Activated CD8-positive, alpha-beta memory T cell treated with anti-CD3 and anti-CD28 coated beads, Interleukin-2, amount 50 U/mL, for 48 hours (primary cell): ENCODE measurements around the gene ADRA2A.

Experiments
- DNase-seq: peaks from one replicate; pipeline ENCODE4 v3.0.0-alpha.2; 2020

The ADRA2A gene

DNA sequence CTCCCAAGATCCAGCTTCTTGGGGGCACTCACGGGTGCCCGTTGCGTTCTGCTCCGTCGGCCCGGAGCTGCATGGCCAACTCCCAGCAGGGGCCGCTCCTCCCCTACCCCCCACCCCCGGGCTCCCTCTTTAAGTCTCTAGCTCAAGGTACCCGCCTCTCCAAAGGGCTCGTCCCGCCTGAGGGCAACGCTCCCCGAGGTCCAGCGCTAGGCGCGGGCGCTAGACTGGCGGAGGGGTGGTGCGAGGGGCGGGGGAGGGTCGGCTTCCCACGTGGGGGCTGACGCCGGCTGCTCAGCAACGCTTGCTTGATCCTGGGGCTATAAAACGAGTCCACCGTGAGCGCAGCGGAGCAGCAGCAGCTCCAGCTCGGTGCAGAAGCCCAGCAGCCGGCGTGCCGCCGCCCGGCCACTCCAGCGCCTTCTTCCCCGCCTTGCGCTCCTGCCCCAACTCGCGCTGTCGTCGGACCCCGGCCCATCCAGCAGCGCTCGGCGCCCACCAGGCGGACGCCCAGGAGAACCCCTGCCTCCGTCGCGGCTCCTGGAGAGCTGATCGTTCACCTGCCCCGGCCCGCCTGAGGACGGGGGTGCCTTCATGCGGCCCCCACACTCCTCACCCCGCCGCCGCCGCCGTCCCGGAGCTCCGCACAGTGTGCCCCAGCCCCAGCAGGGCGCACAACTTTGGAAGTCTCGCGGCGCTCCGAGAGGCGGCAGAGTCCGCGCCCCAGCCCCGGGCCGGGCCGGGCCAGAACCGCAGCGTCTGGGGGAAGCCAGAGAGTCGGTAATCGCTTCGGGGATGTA, at the start of gene ADRA2A:
Gene ADRA2A (plus strand): TSS at position 348 of the 797 bp plus-strand sequence. CDS start 968 bp downstream, outside the sequence.
- peak; percentile 63 for DNase-seq

DNA sequence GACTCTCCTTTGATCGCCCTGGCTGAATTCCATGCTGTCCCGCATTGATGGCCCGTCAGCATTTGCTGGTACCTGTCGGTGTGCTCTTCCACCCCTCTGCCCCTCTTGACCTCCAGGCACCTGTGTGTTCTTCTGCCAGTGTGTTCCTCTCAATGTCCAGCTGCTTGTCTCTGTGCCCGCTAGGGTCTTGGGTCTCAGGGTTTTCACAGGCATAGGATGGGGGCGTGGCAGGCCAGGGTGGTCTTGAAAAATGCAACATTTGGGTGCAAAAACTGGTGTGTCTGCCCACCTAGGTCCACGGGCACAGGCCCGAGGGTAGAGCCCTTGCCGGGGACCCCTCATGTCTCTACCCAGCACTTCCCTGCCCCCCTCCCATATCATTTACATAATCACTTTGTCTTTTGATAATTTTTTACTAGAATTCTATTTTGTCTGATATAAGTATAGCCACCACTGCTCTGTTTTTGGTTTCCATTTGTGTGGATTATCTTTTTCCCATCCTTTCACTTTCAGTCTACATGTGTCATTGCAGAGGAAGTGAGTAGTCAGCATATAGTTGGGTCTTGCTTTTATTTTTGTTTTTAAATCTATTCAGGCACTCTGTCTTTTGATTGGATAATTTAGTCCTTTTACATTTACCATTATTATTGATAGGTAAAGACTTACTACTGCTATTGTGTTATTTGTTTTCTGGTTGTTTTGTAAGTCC, 46.6 kb upstream of the ADRA2A start:
- DNase-seq, result no peak

DNA sequence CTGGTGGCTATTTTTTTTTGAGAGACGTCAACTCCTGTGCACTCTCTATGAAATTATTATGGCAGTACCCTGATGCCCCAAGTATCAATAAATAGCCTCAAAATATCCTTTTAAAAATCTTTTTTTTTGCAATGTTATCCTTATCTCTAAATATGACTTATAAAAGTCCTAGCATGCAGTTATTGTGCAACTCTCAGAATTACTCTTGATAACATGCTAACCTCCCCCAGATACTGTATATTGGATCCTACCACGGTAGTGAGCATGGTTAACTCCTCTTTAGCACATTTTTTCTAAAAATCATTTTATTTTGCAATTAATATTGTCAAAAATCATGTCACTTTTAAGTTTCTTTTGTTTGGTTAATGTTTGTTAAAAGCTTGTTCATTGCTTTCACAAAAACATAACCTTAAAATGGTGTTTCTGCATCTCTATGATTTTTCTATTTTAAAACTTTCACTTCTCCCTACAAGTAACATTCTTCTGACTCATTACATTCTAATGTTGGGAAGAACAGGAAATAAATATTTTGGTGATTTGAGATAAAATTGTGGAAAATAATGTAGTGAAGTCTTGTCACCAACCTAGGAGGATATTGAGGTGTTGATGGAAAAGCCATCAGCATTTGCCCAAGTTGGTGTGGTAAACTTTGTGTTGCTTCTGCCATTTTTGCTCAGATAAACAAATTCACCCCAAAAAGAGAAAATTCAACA, 42.1 kb upstream of the ADRA2A start:
- no peak for DNase-seq

DNA sequence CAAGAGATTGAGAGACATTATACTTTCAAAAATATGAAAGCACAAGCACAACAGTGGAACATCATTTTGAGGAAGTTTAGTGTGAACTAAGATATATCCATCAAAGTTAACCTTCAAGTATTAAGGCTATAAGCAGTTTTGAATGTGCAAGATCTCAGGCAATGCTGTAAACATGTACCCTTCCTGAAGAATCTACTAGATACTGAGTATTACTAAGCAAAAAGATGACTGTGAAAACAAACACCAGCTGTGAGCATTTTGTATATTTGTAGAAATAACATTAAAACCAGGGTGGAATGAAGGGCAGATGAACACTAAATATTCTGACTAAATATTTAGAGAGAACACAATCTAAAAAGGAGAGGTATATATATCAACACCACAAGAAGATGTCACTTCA, 41.3 kb upstream of the ADRA2A start:
- no peak for DNase-seq

DNA sequence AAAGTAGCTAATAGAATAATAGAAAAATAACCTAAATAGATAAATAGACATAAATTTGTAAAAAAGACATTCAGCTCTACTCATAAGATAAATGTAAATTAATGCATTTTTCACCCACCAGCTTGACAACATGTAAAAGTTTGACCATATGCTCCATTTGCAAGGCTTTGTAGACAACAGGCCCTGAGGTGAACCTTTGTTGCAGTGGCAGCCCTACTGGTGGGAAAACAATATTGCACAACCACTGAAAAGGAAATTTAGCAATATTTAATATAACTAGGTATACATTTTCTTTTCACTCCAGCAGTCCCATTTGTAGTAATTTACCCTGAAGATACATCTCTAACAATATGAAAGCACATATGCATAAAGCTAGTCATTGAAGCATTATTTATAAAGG, 39.0 kb upstream of the ADRA2A start:
- no peak for DNase-seq

DNA sequence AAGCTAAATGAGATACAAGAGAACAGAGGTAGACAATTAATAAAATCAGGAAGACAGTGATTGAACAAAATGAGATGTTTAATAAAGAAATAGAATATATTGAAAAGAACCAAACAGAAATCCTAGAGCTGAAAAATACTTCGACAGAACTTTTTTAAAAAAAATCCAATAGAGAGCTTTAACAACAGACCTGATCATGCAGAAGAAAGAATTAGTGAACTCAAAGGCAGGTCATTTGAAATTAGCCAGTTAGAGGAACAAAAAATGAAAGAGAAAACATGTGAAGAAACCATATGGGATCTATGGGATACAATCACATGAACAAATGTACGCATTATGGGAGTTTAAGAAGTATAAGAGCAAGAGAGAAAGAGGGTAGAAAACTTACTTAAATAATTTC, 37.3 kb upstream of the ADRA2A start:
- no peak for DNase-seq

DNA sequence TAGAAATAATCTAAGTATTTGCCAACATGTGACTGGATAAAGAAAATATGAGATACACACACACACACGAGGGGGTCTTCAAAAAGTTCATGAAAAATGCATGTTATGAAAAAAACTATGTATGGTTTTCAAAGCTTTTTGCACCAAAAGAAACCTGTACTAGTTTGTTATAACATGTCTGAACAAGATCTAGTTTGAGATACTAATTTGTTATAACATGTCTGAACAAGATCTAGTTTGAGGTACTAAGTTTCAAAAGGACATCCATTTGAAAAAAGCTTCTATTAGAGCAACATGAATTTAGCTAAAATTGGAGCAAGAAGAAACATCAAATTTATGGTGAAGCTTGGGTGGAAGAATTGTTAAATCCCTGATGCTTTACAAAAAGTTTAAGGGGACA, 19.8 kb upstream of the ADRA2A start:
- DNase-seq, result no peak

DNA sequence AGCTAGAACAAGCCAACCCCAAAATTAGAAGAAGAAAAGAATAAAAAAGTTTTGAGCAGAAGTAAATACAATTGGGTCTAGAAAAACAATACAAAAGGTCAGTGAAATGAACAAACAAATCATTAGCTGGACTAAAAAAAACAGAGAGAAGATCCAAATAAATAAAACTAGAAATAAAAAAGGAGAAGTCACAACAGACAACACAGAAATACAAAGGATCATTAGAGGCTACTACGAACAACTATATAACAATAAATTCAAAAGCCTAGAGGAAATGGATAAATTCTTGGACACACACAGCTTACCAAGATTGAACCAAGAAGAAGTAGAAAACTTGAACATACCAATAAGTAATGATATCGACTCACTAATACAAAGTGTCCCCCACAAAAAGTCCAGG, 13.4 kb upstream of the ADRA2A start:
- no peak for DNase-seq

DNA sequence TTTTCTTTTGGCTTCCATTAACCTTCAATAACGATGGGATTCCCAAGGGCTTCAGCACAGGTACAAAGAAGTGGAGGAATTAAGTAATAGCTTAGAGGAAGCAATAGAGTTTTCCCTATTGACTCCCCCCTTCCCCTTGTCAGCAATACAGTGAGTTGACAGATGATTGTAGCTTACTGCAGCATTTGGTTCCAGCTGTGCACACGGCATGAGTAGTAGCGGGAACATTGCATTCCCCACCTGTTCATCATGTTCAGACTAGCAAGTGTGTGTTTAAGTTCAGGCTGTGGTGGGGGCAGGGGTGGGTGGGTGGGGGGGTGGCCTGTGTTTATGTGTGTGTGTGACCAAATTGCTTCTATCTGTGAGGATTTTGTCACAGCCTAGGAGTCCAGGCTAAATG, 4.6 kb upstream of the ADRA2A start:
- DNase-seq, result no peak

DNA sequence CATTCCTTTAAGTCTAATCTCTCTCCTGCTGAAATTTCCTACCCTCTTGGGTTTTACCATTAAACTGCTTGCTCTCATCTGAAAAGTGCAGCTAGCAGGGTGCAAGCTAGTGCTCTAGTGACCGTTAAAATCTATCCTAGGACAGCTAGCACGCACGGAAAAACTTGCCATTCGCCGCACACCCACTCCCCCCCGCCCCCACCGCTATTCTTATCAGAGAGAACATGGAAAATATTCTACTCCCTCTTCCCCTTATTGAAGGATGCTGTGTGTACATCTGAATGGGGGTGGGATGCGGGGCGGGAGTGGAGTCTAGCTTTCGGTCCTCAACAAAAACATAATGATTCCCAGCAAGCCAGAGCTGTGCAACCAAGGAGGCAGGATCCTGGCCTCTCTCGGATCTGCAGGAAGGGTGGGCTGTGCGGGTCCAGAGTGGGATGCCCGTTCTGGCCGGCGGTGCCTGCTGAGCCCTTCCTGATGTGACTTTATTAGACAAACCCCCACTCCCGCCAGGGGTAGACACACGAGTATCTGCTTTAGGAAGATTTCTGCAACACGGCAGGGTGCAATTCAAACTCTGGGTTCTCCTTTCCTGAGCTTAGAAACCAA, 1.1 kb upstream of the ADRA2A start:
- no peak for DNase-seq

DNA sequence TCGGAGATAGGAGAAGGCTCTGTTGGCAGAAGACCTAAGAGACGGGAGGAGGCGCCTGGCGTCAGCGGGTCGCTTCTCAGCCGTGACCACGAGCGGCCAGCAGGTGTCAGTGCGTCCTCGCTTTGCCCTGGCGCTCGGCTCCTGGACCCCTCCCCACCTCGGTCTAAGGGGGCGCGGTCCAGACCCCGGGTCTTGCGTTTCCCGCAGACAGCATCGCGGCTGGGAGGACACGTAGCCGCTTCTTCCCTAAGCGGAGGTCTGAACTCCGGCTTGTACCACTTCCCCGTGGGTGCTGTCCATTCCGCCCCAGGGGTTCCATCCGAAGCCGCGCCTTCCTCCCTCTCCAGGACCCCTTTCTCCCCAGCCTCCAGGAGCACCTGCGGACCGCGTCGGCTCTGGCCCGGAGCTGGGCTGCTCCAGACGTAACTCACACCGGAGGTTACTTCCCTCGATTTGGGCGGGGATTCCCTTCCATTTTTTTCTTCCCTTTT, 593 bp upstream of the ADRA2A start:
- DNase-seq, result peak; percentile 83

DNA sequence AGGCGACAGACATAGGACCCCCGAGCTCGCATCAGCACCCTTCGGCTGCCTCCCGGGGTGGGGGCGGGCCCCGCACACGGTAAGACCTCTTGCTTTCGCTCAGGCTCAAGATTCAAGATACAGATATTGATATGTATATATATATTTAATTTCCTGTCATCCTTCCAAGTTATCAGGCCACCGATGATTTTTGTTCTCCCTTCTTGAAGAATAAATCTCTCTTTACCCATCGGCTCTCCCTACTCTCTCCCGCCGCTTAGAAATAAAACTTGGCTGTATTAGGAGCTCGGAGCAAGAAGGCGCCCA, 603 bp downstream of the ADRA2A start:
- DNase-seq, result no peak

DNA sequence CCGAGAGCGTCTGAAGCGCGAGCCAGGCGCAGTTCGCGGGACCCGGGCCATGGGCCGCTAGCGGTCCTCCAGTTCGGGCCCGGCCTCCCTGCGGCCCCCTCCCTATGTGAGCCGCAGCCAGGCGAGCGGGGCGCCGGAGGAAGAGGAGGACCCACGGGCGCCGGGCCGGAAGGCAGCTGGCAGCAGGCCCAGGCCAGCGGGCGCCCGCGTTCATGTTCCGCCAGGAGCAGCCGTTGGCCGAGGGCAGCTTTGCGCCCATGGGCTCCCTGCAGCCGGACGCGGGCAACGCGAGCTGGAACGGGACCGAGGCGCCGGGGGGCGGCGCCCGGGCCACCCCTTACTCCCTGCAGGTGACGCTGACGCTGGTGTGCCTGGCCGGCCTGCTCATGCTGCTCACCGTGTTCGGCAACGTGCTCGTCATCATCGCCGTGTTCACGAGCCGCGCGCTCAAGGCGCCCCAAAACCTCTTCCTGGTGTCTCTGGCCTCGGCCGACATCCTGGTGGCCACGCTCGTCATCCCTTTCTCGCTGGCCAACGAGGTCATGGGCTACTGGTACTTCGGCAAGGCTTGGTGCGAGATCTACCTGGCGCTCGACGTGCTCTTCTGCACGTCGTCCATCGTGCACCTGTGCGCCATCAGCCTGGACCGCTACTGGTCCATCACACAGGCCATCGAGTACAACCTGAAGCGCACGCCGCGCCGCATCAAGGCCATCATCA, 1.1 kb downstream of the ADRA2A start:
- peak; percentile 59 for DNase-seq

DNA sequence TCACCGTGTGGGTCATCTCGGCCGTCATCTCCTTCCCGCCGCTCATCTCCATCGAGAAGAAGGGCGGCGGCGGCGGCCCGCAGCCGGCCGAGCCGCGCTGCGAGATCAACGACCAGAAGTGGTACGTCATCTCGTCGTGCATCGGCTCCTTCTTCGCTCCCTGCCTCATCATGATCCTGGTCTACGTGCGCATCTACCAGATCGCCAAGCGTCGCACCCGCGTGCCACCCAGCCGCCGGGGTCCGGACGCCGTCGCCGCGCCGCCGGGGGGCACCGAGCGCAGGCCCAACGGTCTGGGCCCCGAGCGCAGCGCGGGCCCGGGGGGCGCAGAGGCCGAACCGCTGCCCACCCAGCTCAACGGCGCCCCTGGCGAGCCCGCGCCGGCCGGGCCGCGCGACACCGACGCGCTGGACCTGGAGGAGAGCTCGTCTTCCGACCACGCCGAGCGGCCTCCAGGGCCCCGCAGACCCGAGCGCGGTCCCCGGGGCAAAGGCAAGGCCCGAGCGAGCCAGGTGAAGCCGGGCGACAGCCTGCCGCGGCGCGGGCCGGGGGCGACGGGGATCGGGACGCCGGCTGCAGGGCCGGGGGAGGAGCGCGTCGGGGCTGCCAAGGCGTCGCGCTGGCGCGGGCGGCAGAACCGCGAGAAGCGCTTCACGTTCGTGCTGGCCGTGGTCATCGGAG, 1.8 kb downstream of the ADRA2A start:
- DNase-seq, result no peak

DNA sequence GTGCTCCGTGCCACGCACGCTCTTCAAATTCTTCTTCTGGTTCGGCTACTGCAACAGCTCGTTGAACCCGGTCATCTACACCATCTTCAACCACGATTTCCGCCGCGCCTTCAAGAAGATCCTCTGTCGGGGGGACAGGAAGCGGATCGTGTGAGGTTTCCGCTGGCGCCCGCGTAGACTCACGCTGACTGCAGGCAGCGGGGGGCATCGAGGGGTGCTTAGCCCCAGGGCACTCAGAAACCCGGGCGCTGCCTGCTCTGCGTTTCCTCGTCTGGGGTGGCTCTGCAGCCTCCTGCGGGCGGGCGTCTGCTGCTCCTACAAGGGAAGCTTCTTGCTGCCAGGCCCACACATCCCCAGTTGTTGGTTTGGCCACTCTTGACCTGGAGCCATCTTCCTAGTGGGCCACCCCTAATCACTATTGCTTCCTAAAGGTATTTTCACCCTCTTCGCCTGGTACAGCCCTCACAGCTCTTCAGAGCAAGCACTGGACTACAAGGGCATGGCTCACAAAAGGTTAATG, 2.5 kb downstream of the ADRA2A start:
- DNase-seq, result no peak

DNA sequence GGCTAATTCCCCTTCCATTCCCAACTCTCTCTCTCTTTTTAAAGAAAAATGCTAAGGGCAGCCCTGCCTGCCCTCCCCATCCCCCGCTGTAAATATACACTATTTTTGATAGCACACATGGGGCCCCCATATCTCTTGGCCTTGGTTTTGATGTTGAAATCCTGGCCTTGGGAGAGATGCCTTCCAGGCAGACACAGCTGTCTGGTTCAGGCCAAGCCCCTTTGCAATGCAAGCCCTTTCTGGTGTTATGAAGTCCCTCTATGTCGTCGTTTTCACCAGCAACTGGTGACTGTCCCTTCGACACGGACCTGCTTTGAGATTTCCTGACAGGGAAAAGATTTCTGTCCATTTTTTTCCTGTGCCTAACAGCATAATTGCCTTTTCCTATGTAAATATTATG, 3.0 kb downstream of the ADRA2A start:
- no peak for DNase-seq

DNA sequence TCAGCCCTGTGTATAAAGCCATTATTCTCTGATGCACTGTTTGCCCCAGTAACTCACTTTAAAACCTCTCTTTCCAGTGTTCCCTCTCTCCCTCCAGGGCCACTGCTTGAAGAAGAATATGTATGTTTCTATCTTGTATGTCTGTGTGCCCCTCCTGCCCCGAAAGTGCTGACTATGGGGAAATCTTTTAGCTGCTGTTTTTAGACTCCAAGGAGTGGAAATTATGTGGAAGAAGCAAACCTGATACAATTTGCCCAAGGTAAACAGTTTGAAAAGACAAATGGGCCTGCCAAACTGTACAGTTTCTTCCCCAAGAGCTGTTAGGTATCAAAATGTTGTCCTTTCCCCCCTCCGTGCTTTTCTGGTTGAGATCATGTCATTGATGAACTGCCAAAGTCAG, 3.4 kb downstream of the ADRA2A start:
- DNase-seq, result no peak

DNA sequence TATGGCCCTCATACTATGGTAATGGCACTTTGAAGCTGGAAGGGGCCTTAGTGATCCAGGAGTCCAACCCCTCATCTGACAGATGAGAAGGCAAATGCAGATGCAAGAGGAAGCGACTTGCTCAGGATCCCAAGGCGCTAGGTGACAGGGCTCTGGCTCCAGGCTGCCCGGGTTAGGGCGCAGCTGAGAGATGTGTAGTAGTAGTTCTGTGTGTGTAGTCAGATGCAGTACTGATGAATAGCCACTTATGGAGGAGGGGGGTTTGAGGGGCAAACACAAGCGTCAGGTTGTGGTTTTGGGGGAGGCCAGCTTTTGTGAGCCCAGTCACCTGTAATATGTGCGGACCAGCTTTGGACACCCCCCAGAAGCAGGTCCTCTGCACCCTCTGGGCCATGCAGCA, 4.8 kb downstream of the ADRA2A start:
- no peak for DNase-seq

DNA sequence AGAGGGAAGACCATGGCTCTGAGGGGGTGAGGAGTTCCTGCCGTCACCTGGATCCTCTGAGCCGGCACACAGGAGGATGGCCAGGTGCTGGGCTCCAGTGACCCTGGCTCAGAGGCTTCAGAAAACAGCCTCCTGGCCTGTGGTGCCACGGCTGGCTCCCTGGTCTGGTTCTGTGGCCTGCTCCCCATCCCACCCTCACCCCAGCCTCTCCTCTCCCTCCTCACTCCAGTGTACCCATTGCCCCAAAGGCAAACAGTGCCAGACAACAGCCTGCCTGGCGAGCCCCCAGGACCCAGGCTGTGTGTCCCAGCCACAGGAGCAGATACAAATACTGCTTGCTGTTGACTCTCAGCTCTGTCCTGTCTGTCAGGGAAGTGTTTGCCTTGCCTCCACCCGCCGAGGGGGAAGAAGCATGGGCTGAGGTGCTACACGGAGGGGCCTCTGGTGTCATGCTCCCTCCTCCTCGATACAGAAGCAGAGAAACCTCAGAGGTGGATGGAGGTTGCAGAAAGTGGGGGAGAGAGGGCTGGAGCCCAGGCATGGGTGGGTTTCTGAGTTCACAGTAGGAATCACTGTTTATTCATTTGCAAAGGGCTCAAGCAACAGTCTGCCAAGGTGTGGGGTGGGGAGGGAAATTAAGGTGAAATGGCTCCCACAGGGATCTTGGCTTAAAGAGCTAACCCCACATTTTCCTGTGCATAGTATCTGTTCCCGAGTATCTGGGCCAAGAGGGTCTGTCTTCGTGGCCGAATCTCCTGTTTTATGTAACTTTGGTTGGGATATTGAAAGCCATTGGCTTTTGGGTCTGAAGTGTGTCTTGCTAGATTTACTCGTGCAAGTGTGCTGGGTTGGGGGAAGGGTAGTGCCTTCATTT, 5.5 kb downstream of the ADRA2A start:
- DNase-seq, result peak; percentile 7

DNA sequence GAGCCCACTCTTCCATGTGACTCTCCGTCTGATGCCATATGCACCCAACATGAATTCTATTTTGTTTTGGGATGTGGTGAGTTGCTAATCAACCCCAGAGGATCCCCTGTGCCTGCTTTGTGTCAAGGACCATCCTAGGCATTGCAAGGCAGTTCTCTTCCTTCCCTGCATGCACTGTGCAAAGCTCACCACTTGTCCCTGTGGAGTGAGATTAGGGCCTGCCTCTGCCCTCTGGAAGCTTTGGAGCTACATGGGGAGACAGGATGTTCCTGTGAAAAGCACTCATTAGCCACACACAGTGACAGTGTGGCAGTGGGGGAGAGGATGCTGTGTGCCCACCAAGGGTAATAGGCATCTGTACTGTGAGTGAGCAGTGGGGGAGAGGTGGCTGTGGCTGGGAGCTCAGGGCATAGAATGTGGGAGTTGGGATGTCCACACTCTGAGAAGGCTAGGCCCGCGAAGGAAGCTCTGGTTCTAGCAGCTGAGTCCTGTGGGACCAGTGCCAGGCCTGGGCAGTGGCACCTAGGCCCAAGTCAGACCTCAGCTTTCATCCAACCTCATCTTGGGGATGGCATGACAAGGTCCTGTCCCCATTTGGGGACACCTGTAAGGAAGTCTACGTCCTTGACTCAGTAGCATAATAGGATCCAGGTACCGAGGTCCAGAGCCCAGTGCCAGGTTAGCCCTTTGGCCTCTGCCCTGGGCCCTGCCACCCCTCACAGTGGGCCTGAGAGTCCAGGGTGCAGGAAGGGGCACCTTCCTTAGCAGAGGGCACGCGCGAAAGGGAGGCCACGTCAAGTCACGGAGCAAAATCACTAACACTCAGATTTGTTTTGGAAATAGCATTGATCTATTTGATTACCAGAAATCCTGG, 6.6 kb downstream of the ADRA2A start:
- DNase-seq, result peak; percentile 39
